Stomach (tissue), 4 donors: ENCODE measurements around the gene SIM2.

Source experiments
- POLR2A ChIP-seq, 4 donors: fragments of 450-650 bp; IDR thresholded peaks; one replicate each; pipeline ENCODE4 v1.6.1; 2016; ENCODE audit warnings: antibody characterized with exemption in 4 of 4, control low read depth in 2 of 4, mild to moderate bottlenecking in 1 of 4, moderate library complexity in 1 of 4
- POLR2AphosphoS5 ChIP-seq, 3 donors: sonication (generic); formaldehyde crosslinking; IDR thresholded peaks; one replicate each; pipeline ENCODE4 v1.6.1; 2016; ENCODE audit warnings: antibody characterized with exemption in 3 of 3

- TF ChIP-seq POLR2A (IDR thresholded peaks at IDR 0.05), result no peak
- TF ChIP-seq POLR2AphosphoS5 (IDR thresholded peaks at IDR 0.05), result no peak
These were observed 44.1 kb upstream of the SIM2 start for GRCh38 chr21:36654796-36655325.
